Measurements from ENCODE around the gene GEMIN7. TPM values are rescaled to one million over a fixed set of nuclear protein-coding genes. Genes with fewer than 3 reads are reported as not detected.

The GEMIN7 gene
- total and polyA plus RNA-seq, 5 donors, result 10.9 to 27.9 (median 12.8) TPM

DNA sequence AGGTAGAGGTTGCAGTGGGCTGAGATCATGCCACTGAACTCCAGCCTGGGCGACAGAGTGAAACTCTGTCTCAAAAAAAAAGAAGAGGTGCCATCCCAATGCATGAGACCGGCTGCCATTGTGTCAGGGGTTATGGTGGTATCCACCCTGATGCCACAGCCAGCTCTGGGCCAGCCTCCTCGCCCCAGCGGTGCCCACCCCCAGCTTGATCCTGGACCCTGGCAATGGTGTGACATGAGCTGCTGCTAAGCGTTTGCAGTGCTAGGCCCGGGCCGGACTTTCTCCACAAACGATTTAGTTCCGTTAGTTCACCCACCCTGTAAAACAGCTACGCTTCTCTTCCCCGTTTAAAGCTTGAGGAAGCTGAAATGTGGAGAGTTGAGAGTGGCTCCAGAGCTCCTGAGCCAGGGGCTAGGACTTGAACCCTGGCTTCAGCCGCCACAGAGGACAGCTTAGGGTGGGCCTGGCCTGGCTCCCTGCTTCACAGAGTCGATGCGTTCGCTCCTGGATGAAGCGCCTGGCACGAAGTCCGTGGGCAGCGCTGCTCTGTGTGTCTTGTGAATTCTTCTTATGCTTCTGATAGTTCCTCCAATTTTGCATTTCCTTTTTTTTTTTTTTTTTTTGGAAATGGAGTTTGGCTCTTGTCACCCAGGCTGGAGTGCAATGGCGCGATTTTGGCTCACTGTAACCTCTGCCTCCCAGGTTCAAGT is 56.3 kb downstream of the GEMIN7 start:
- H3K27me3 ChIP-seq (ENCODE audit: control insufficient read depth, insufficient read depth), result no peaks in the 10 kb centered on the region
- no peak overlapping the region for H3K27ac ChIP-seq (ENCODE audit: low read length)
- intact Hi-C loops (cut with DNase I), result no loop called here
- WGBS, result 95% methylated on average over 21 of the region's 21 CpGs
- H3K4me1 ChIP-seq (ENCODE audit: control insufficient read depth, insufficient read depth, low read length), result peaks cover 1% of the 10 kb centered on the region
- ATAC-seq (no peak), DNase-seq (no peak)
- H3K4me3 ChIP-seq (ENCODE audit: low read length), result no peak overlapping the region
- H3K9me3 ChIP-seq (ENCODE audit: control insufficient read depth, low read length), result no peaks in the 10 kb centered on the region

DNA sequence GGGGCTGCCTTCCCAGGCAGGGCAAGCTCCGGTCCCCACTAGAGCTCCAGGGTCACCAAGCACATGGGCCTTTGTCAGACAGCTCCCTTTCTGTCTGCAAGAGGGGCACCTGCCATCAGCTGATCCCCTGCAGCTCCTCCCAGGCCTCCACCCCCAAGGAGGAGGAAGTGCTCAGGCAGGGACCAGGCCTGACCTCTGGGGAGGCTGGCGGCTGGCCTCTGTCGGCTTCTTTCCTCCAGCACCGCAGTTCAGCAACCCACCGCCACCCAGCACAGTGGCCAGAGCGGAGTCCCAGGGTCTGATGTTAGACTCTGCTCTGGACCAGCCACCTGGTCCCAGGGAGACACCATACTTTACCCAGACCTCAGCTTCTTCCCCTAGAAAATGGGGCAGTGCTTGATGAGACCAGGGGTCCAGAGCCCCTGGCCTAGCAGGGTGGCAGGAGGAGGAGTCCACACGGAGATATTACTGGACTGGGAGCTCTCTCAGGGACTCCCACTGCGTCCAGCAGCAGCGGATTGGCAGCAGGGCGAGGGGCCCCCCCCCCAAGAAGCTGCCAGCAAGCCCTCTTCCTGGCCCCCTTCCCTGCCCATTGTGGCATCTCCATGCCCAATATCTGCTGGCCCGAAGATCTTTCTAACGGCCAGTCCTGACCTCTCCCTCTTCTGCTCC is 57.6 kb downstream of the GEMIN7 start:
- WGBS, result 58% methylated on average over 12 of the region's 12 CpGs
- peak in 1 of 2 donors; percentile 14 for ATAC-seq
- Histone ChIP-seq H3K9me3 (ENCODE audit: control insufficient read depth, low read length) (no peaks in the 10 kb centered on the region), H3K4me1 (ENCODE audit: control insufficient read depth, insufficient read depth, low read length) (peaks cover 1% of the 10 kb centered on the region), H3K27ac (ENCODE audit: low read length) (no peak overlapping the region), H3K4me3 (ENCODE audit: low read length) (no peak overlapping the region), H3K27me3 (ENCODE audit: control insufficient read depth, insufficient read depth) (no peaks in the 10 kb centered on the region)
- intact Hi-C loops (cut with DNase I), result no loop called here
- DNase-seq, result peak in 1 of 3 donors; percentile 49

DNA sequence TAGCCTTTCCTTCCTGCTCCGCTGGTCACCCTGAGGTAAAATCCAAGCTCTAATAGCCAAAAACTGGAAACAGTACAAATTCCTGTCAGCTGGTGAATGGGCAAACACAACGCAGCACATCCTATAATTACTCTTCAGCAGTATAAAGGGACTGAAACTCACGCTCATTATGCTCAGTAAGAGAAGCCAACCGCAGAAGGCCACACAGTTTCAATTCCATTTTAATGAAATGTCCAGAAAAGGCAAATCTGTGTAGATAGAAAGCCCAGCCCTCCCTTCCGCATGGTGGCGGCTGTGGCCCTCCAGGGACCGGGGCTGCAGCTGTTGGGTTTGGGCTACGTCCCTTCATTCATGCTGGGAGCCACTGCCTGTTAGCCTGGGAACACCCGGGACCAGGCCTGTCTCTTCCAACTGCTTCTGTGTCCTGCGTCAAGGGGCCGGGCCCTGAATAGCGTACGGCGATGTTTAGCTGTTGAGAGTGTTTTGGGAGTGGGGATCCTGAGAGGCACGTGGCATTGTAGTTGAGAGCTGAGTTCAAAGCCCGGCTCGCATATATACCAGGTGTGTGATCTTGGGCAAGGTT is 58.2 kb downstream of the GEMIN7 start:
- WGBS, result 45% methylated on average over 17 of the region's 17 CpGs
- Histone ChIP-seq H3K9me3 (ENCODE audit: control insufficient read depth, low read length) (no peaks in the 10 kb centered on the region), H3K27me3 (ENCODE audit: control insufficient read depth, insufficient read depth) (no peaks in the 10 kb centered on the region), H3K4me1 (ENCODE audit: control insufficient read depth, insufficient read depth, low read length) (peaks cover 1% of the 10 kb centered on the region), H3K4me3 (ENCODE audit: low read length) (no peak overlapping the region), H3K27ac (ENCODE audit: low read length) (no peak overlapping the region)
- DNase-seq, result peak; percentile 69 to 89 (median 87)
- peak; percentile 78 to 83 for ATAC-seq
- intact Hi-C loops (cut with DNase I), result no loop called here

DNA sequence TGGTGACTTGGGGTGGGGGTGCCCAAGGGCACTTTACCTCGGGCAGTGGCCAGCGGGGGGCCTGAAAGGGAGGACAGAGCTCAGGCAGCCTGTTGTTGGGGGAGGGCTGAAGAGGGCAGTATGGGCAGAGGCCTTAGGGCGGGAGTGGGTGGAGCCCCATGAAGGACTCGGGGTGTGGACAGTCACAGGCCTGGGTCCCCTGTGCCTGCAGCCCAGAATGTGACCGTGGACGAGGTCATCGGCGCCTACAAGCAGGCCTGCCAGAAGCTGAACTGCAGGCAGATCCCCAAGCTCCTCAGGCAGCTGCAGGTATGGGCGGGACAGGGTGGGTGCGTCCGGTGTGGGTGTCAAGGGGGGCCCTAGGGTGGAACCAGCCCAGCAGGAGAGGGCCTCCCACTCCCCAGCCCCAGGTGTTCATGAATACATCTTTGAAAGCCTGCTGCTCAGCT is 59.3 kb downstream of the GEMIN7 start:
- Histone ChIP-seq H3K4me1 (ENCODE audit: control insufficient read depth, insufficient read depth, low read length) (peaks cover 1% of the 10 kb centered on the region), H3K9me3 (ENCODE audit: control insufficient read depth, low read length) (no peaks in the 10 kb centered on the region), H3K4me3 (ENCODE audit: low read length) (no peak overlapping the region), H3K27ac (ENCODE audit: low read length) (no peak overlapping the region), H3K27me3 (ENCODE audit: control insufficient read depth, insufficient read depth) (no peaks in the 10 kb centered on the region)
- WGBS, result 83% methylated on average over 11 of the region's 11 CpGs
- ATAC-seq (no peak), DNase-seq (no peak)
- intact Hi-C loops (cut with DNase I), result no loop called here

DNA sequence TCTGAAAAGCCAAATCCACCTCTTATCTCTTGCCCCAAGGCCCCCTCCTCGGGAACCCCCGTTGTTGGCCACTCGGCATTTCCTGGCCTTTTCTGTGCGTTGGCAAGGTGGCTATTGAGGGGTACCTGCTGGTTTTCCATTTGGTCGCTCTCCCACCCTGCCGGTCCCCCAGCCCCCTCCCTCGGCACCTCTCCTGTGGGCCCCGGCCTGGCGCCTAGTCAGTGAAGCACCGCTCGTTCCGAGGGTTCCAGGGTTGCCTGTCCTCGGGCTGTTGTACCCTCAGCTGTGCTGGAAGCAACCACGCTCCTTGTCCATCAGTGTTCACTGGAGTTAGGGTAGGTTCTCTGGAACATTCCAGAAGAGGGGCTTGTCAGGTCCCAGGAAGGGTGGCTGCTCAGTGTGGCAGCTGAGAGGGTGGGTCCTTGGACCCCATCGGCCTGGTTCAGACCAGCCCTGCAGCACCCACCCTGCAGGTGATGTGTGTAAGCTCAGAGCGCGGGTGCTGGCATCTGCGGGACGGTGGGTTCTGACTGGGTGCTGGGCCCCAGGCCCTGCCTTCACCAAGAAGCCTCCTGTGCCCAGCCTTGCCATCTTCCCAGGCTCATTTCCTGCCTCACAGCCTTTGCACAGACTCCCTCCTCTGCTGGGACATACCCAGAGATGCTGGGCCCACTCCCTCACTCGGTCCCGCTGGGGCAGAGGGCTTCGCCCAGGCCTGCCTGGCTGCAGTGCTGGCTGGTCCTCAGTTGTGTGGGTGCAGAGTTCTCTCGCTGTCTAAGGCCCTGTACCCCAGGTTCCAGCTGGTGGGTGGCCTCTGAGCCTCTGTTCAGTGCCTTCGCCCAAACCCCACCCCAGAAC is 60.5 kb downstream of the GEMIN7 start:
- WGBS, result 95% methylated on average over 24 of the region's 24 CpGs
- no peaks in the 10 kb centered on the region for H3K27me3 ChIP-seq (ENCODE audit: control insufficient read depth, insufficient read depth)
- peaks cover 1% of the 10 kb centered on the region for H3K4me1 ChIP-seq (ENCODE audit: control insufficient read depth, insufficient read depth, low read length)
- intact Hi-C loops (cut with DNase I), result no loop called here
- no peak for DNase-seq
- H3K9me3 ChIP-seq (ENCODE audit: control insufficient read depth, low read length), result no peaks in the 10 kb centered on the region
- no peak for ATAC-seq
- no peak overlapping the region for H3K4me3 ChIP-seq (ENCODE audit: low read length)
- no peak overlapping the region for H3K27ac ChIP-seq (ENCODE audit: low read length)

DNA sequence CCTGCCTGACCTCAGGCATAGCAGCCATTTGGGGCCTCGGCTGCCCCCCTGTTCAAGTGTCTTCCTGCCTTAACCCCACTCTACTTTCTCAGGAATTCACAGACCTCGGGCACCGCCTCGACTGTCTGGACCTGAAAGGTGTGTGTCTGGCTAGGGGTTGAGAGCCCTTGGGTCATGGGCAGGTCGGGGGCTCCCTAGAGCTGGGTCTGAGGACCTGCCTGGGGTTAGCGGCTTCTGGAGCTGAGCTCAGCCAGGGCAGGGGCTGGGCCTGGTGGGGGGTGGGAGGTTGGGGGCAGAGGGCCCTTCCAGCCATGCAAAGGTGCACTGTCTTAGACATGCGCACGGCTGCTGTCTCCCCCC is 61.1 kb downstream of the GEMIN7 start:
- no peaks in the 10 kb centered on the region for H3K27me3 ChIP-seq (ENCODE audit: control insufficient read depth, insufficient read depth)
- no peaks in the 10 kb centered on the region for H3K9me3 ChIP-seq (ENCODE audit: control insufficient read depth, low read length)
- DNase-seq (no peak), ATAC-seq (no peak)
- no peak overlapping the region for H3K4me3 ChIP-seq (ENCODE audit: low read length)
- peaks cover 1% of the 10 kb centered on the region for H3K4me1 ChIP-seq (ENCODE audit: control insufficient read depth, insufficient read depth, low read length)
- WGBS, result 92% methylated on average over 8 of the region's 8 CpGs
- no peak overlapping the region for H3K27ac ChIP-seq (ENCODE audit: low read length)
- intact Hi-C loops (cut with DNase I), result no loop called here

DNA sequence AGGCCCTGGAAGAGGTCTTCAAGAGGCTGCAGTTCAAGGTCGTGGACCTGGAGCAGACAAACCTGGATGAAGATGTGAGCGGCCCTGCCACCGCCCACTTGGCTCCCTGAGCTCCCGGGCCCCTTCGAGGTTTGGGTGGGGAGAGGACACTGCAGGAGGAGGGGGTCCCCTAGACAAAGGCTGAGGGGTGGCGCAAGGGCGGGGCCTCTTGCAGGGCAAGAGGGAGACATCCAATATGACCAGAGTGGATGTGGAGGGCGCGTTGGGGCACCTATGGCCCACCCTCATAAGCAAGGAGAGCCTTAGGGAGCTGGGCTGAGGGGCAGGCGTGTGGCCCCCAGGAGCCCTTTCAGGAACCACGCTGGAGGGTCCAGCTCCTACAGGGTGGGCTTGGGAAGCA is 61.5 kb downstream of the GEMIN7 start:
- no peaks in the 10 kb centered on the region for H3K27me3 ChIP-seq (ENCODE audit: control insufficient read depth, insufficient read depth)
- DNase-seq (no peak), ATAC-seq (no peak)
- peaks cover 1% of the 10 kb centered on the region for H3K4me1 ChIP-seq (ENCODE audit: control insufficient read depth, insufficient read depth, low read length)
- 92% methylated on average over 11 of the region's 11 CpGs for WGBS
- no peak overlapping the region for H3K4me3 ChIP-seq (ENCODE audit: low read length)
- intact Hi-C loops (cut with DNase I), result no loop called here
- H3K9me3 ChIP-seq (ENCODE audit: control insufficient read depth, low read length), result no peaks in the 10 kb centered on the region
- no peak overlapping the region for H3K27ac ChIP-seq (ENCODE audit: low read length)

Other genes starting within 250 kb of the GEMIN7 start
- gene NECTIN2, start 233.0 kb upstream of the GEMIN7 start, total RNA-seq, result 100 to 1,000 TPM in 1 of 4 donors, 10 to 100 TPM in 3; 47.8 to 106 (median 57.5) TPM
- 44.2 TPM for gene NECTIN2, start 233.0 kb upstream of the GEMIN7 start, polyA plus RNA-seq
- gene TOMM40, start 188.0 kb upstream of the GEMIN7 start, total RNA-seq, result 10 to 100 TPM; 36.7 to 51.4 (median 46.8) TPM
- gene TOMM40, start 188.0 kb upstream of the GEMIN7 start, polyA plus RNA-seq, result 38.5 TPM
- gene APOE, start 173.5 kb upstream of the GEMIN7 start, total RNA-seq, result 10 to 100 TPM; 28.6 to 86.2 (median 82.2) TPM
- gene APOE, start 173.5 kb upstream of the GEMIN7 start, polyA plus RNA-seq, result 109 TPM
- gene APOC1, start 164.7 kb upstream of the GEMIN7 start, total RNA-seq, result 1 to 10 TPM; 3.1 to 10.0 (median 6.2) TPM
- 15.4 TPM for gene APOC1, start 164.7 kb upstream of the GEMIN7 start, polyA plus RNA-seq
- not detected for gene APOC4, start 137.0 kb upstream of the GEMIN7 start, total RNA-seq
- gene APOC4, start 137.0 kb upstream of the GEMIN7 start, polyA plus RNA-seq, result not detected
- not detected for gene APOC2, start 133.2 kb upstream of the GEMIN7 start, total RNA-seq
- gene APOC2, start 133.2 kb upstream of the GEMIN7 start, polyA plus RNA-seq, result 0.68 TPM
- 100 to 1,000 TPM in 2 of 4 donors, 10 to 100 TPM in 2; 81.4 to 106 (median 93.0) TPM for gene CLPTM1, start 123.9 kb upstream of the GEMIN7 start, total RNA-seq
- 85.7 TPM for gene CLPTM1, start 123.9 kb upstream of the GEMIN7 start, polyA plus RNA-seq
- gene RELB, start 77.8 kb upstream of the GEMIN7 start, total RNA-seq, result 1 to 10 TPM; 2.3 to 6.5 (median 3.3) TPM
- gene RELB, start 77.8 kb upstream of the GEMIN7 start, polyA plus RNA-seq, result 2.4 TPM
- 10 to 100 TPM; 34.3 to 36.7 (median 36.1) TPM for gene CLASRP, start 40.2 kb upstream of the GEMIN7 start, total RNA-seq
- 36.8 TPM for gene CLASRP, start 40.2 kb upstream of the GEMIN7 start, polyA plus RNA-seq
- gene ZNF296, start 2.8 kb upstream of the GEMIN7 start, total RNA-seq, result under 1 TPM in 3 of 4 donors, not detected in 1; 0.25 to 0.35 (median 0.29) TPM
- 0.25 TPM for gene ZNF296, start 2.8 kb upstream of the GEMIN7 start, polyA plus RNA-seq
- gene PPP1R37, start 13.9 kb downstream of the GEMIN7 start, total RNA-seq, result 10 to 100 TPM; 16.5 to 24.9 (median 18.9) TPM
- gene PPP1R37, start 13.9 kb downstream of the GEMIN7 start, polyA plus RNA-seq, result 23.4 TPM
- under 1 TPM in 1 of 4 donors, not detected in 3; 0.06 TPM for gene NKPD1, start 81.7 kb downstream of the GEMIN7 start, total RNA-seq
- 0.07 TPM for gene NKPD1, start 81.7 kb downstream of the GEMIN7 start, polyA plus RNA-seq
- 10 to 100 TPM; 15.2 to 19.4 (median 17.2) TPM for gene TRAPPC6A, start 99.0 kb downstream of the GEMIN7 start, total RNA-seq
- gene TRAPPC6A, start 99.0 kb downstream of the GEMIN7 start, polyA plus RNA-seq, result 26.5 TPM
- gene BLOC1S3, start 99.5 kb downstream of the GEMIN7 start, total RNA-seq, result 1 to 10 TPM; 3.8 to 8.2 (median 6.2) TPM
- 2.4 TPM for gene BLOC1S3, start 99.5 kb downstream of the GEMIN7 start, polyA plus RNA-seq
- gene EXOC3L2, start 166.1 kb downstream of the GEMIN7 start, total RNA-seq, result 1 to 10 TPM; 3.4 to 5.6 (median 4.5) TPM
- gene EXOC3L2, start 166.1 kb downstream of the GEMIN7 start, polyA plus RNA-seq, result 2.7 TPM
- 10 to 100 TPM; 29.0 to 54.5 (median 40.4) TPM for gene MARK4, start 172.0 kb downstream of the GEMIN7 start, total RNA-seq
- 21.0 TPM for gene MARK4, start 172.0 kb downstream of the GEMIN7 start, polyA plus RNA-seq
- 1,000 to 10,000 TPM; 2,910 to 4,826 (median 3,330) TPM for gene CKM, start 243.6 kb downstream of the GEMIN7 start, total RNA-seq
- gene CKM, start 243.6 kb downstream of the GEMIN7 start, polyA plus RNA-seq, result 5,160 TPM

Data from right cardiac atrium (tissue), 5 donors.